NCI-H82 treated with DMSO at 0.1 percent for 48 hours (cell line): Measurements from ENCODE around the gene ODAD4.

Experiments
- DNase-seq: peaks from one replicate; lab custom pipeline; 2025; ENCODE audit not compliant: unreplicated experiment; lab: John Stamatoyannopoulos, UW

ODAD4 gene

GRCh38 chr17:41941168-41941567, 10.8 kb downstream of the ODAD4 start:
- no peak for DNase-seq

GRCh38 chr17:41942626-41943373, 12.4 kb downstream of the ODAD4 start:
- no peak for DNase-seq

GRCh38 chr17:41943492-41943891, 13.1 kb downstream of the ODAD4 start:
- DNase-seq = no peak

GRCh38 chr17:41944943-41945342, 14.5 kb downstream of the ODAD4 start:
- no peak for DNase-seq

- DNase-seq = no peak
Observed at GRCh38 chr17:41948762-41949460, 18.5 kb downstream of the ODAD4 start.

GRCh38 chr17:41956522-41956921, 26.1 kb downstream of the ODAD4 start:
- no peak for DNase-seq

- no peak for DNase-seq
Observed at GRCh38 chr17:41957031-41957868, 26.8 kb downstream of the ODAD4 start.

- DNase-seq = no peak
Observed at GRCh38 chr17:41957869-41958439, 27.5 kb downstream of the ODAD4 start.

- no peak for DNase-seq
Observed at GRCh38 chr17:41959030-41959335, 28.6 kb downstream of the ODAD4 start.

GRCh38 chr17:41959336-41960095, 29.1 kb downstream of the ODAD4 start:
- peak; percentile 44 for DNase-seq

- no peak for DNase-seq
Observed at GRCh38 chr17:41962111-41962510, 31.7 kb downstream of the ODAD4 start.

- peak; percentile 64 for DNase-seq
Observed at GRCh38 chr17:41962768-41963434, 32.5 kb downstream of the ODAD4 start.

- DNase-seq = peak; percentile 81
Observed at GRCh38 chr17:41965694-41966462, 35.5 kb downstream of the ODAD4 start.

- DNase-seq = peak; percentile 78
Observed at GRCh38 chr17:41966463-41967140, 36.2 kb downstream of the ODAD4 start, which contains the start of gene CNP. CNP (plus strand) TSS chr17:41966795; CDS start chr17:41966885, 90 bp downstream.

- no peak for DNase-seq
Observed at GRCh38 chr17:41967141-41967920, 36.9 kb downstream of the ODAD4 start.

GRCh38 chr17:41967921-41968578, 37.6 kb downstream of the ODAD4 start:
- no peak for DNase-seq

GRCh38 chr17:41968676-41969075, 38.3 kb downstream of the ODAD4 start:
- DNase-seq = no peak
